HG03103 (cell line): Measurements from ENCODE around the gene ASPM.
A peak's percentile ranks its signal among the peaks of the same experiment; 100 is the strongest.

Experiments used
- ATAC-seq: cut with Tn5 transposase; IDR thresholded peaks from one replicate; pipeline ENCODE4 v1.9.1; 2021; ENCODE audit warnings: low read depth; ENCODE audit not compliant: unreplicated experiment

ASPM gene

DNA sequence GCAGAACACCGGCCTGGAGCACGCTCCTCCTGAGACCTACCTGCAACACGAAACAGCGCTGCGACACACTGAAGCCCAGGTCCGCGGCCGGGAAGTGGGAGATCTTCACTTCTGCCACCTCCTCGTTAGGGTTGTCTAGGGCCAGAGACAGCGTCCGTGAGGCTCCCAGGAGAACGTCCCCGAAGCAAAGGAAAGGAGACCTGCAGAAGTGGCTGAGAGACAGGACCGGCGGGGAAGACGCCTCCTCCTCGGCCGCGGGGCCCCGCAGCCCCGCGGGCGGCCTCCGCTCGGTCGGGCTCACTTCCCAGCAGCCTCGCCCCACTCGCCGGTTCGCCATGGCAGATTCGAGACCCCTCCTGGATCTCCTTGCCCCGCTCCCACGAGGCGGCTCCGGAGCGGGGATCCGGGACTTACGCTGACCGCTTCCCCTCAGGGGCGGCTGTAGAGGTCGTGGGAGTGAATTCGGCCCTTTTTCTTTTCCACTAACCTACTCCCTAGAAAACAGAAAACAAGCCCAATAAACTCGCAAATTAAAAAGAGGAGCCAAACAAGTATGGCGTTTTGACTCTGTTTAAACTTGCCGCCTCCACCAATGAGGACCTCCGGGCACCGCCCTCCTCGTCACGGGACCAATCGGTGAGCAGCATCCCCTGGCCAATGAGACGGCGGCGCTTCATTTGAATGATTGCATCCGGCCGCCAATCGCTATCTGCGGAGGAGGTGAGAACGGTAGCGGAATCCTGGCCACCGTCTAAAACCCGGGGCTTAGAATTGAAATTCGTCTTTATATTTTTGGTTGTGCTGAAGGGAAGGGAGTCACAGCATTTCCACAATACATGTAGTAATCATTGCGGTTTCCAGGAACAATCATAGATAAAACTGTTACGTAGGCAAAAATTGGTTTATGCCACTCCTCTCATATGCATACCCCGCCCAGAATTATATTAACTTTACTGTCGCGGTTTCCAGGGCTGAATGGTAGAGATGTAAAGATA, at the start of gene ASPM:
Gene ASPM, minus strand, starts transcription at position 569 of the 995 bp plus-strand sequence. Its CDS starts 232 bp downstream, at position 337.
- ATAC-seq: peak; percentile 97

DNA sequence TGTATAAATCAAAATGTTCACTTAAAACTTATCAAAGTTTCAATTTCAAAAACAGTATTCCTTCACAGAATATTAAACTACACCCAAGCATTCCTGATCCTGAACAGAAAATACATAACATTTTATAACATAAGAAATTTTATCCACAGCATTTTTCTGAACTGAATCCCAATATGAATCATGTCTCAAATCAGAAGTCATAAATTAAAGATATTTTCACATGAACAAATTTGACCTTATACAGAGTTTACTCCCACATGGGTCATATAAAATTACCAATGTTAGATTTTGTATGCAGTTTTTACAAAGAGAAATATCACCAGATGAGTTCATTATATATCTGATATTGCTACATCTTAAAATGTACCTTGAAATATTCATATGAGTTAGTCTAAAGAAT, 48.6 kb upstream of the ASPM start:
- ATAC-seq: no peak

DNA sequence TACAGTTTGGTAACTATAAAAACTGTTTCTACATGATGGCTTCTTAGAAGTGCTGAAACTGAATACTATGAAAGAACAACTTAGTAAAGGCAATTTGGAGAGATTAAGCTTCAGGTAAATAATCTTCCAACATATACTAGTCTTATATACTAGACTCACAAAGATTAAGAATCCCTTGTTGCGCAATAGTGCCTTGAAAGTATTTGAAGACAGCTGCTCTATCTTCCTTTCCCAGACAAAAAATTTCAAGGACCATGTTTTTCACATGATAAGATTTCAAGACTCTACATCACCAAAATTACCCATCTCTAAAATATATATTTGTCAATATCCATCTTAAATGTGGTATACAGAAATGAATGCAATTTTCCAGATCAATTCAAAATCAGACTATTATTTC, 37.7 kb upstream of the ASPM start:
- ATAC-seq: no peak

GRCh38 chr1:197183195-197183748, 36.8 kb upstream of the ASPM start:
- no peak for ATAC-seq

DNA sequence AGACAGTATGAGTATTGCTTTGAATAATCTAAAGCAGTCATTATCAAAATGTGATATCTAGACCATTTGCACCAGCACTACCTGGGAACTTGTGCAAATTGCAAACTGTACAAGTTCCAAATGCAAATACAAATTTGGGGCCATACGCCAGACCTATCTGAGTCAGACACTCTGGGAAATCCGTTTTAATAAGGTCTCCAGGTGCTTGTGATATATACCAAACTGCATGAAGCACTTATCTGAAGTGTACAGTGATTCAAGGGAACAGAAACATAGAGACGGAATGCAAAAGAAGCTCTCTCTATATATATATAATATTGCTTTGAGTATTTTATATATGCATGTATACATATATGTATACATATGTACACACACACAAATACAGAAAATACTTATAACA, 36.2 kb upstream of the ASPM start:
- ATAC-seq: no peak

- peak; percentile 44 for ATAC-seq
Measured at GRCh38 chr1:197181982-197182381, 35.5 kb upstream of the ASPM start.

DNA sequence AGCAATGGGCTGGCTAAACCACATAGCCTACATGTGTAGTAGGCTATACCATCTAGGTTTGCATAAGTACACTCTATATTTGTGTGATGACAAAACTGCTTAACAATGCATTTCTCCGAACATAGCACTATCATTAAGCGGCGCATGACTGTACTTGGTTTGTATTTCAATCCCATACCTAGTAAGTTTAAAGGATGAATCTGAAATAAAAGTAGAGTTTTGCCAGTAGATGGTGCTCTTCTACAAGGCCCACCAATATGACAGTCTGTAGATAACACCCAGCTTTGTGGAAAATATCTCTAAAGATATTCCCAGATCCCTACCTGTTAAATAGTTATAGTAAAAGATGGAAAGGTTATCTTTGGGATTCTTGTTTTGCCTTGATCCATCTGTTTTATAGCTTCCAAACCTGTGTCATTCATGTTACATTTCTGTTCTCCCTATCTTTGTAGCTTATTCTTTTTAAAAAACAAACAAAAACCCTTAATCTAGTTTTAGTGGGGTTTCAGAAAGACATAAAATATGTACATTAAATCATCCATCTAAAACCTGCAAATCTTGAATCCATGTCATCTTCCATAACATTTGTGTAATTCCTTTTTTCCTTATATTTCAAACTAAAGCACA, 33.9 kb upstream of the ASPM start:
- peak; percentile 50 for ATAC-seq

DNA sequence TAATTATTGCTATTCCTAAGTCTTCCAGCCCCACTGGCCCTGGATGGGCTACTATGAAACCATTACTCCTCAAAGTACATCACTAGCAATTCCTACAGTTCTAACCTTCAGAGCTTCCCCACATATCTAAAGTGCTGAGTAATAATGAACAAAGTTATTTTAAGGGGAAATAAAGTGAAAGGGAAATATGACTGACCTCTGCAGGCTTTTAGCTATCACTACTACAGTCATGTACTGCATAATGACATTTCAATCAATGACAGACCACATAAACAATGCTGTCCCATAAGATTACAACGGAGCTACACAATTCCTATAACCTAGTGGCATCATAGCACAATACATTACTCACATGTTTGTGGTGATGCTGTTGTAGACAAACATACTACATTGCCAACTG, 32.5 kb upstream of the ASPM start:
- ATAC-seq: peak; percentile 64

DNA sequence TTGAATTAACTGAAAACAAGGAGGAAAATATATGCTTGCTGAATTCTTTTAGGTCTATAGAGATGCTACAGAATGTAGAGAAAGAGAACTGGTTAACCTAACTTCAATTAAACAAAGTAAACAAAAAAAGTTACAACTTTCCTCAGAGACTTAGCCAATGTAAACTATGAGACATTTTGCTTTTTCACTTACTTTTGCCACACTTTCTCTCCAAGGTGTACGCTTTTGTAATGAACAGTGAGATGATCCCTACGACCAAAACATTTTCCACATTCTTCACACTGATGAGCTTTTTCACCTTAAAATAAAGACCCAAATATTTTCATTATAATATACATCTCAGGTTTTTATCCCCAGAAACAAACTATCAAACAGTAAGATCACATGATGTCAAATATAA, 28.3 kb upstream of the ASPM start:
- no peak for ATAC-seq

GRCh38 chr1:197173571-197174507, 27.4 kb upstream of the ASPM start:
- ATAC-seq: no peak

DNA sequence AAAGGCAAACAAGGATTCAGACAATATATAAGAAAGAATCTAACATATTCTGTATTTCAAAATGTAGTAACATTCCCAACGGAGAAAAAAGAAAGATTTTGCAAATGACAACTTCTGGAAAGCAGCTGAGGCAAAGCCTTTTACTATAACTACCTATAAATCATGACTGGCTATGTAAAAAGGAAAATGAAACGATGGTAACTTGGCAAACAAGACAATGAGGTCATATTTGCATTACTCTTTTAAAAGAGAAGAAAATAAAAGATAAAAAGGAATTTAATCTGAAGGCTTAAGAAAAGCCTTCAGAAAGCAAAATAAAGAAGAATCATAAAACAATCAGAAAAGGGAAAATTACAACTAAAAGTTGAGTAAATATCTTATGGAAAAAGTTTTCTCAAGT, 25.1 kb upstream of the ASPM start:
- ATAC-seq: no peak

DNA sequence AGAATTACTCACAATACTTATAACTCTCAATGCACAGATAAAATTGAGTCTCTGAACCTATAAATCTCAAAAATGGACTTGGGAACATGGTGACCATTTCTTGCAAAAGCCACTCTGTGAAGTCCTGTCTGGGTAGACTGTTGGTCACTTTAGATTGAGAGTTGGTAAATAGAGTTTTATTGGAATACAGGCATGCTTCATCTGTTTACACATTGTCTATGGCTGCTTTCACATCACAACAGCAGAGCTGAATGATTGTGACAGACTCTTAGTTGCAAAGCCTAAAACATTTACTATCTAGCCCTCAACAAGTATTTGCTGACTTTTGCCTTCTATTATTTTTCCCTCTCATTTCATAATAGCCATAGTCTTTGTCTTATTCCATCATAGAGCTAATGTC, 24.1 kb upstream of the ASPM start:
- ATAC-seq: no peak

- ATAC-seq: no peak
Measured at GRCh38 chr1:197159461-197159860, 13.0 kb upstream of the ASPM start.

DNA sequence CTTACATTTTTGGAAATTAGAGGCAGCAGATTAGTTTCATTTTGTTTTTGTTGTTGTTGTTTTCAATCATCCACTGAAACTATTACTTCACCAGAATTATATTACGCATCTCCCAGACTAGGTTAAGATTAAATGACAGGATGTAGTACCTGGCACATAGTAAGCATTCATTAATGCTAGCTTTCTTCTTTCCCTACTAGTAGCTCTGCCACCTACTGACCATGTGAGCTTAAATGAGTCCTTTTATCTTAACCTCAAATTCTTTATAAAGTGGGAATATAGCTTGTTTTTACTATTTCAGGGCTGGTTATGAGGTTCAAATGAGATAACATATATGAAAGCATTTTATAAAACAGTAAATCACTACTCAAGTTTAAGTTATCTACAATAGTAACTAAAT, 10.2 kb upstream of the ASPM start:
- no peak for ATAC-seq

DNA sequence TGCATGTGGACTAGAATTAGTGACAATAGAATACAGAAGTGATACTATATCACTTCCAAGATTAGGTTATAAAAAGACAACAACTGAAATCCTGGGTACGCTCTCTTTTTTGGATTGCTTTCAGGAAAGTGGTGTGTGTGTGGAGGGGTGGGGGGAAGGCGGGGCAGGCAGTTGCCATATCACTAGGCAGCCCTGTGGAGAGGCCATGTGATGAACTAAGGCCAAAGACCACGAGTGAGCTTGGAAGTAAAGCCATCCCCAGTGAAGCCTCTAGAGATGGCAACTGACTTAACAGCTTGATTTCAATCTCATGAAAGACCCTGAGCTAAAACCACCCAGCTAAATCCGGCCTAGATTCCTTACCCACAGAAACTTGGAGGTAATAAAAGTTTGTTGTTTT, 6.2 kb upstream of the ASPM start:
- ATAC-seq: no peak

- ATAC-seq: no peak
Measured at GRCh38 chr1:197151185-197151584, 4.7 kb upstream of the ASPM start.

DNA sequence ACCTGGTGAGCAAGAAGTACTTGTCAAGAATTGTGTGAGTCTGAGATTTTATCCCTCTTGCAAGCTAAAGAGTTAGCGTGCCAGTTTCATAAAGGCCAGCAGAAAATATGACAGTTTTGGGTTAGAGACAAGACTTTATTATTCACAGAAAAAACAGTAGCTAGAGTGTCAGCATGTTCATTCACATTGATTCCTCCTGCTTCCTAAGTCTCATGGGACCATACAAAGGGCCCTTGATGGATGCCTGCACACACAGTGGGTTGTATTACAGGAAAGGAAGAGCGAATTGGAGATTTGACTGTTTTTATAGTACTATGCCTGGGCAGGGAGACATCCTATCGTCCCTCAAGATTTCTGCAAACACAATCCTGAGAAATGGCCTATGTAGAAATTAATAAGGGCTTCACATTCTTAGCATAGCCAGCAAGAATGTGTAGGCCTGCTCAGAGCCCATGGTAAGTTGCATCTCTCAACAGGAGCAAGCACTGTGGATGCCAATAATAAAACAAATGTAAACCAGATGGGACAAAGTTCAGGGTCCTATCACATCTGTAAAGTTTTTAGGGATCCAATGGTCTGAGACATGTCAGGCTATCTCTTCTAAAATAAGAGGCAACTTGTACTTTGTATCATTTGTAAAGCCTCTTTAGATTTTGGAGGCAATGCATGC, 4.0 kb upstream of the ASPM start:
- ATAC-seq: no peak

DNA sequence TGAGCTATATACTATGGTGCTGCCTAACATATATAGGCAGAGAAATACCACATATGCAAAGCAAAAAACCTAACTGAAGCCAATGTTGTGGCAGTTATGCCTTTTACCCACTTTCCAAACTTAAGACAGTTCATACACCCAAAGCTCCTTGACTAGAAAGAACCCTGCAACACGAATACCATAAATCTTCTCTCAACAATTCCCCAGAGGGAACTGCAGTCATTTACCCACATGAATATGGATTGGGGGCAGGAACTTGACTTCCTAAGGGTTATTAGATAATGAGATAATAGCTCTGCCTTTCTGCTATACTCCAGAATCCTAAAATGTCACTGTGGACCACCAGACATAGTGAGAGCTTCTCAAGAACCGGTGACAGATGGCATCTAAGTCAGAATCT, 2.9 kb upstream of the ASPM start:
- ATAC-seq: no peak

- ATAC-seq: no peak
Measured at GRCh38 chr1:197145446-197146024, 934 bp downstream of the ASPM start.
